ENCODE data around the gene MYOF. TPM values are rescaled to one million over a fixed set of nuclear protein-coding genes. Genes with fewer than 3 reads are reported as not detected.
A peak's percentile ranks its signal among the peaks of the same experiment; 100 is the strongest.
"Not testable (repeated sequence)": the region's sequence is repeated elsewhere in the genome, so short reads cannot be mapped to it uniquely, and the experiment has no call there.

Gene MYOF
- total RNA-seq, 1 donor, result 0.27 TPM

DNA sequence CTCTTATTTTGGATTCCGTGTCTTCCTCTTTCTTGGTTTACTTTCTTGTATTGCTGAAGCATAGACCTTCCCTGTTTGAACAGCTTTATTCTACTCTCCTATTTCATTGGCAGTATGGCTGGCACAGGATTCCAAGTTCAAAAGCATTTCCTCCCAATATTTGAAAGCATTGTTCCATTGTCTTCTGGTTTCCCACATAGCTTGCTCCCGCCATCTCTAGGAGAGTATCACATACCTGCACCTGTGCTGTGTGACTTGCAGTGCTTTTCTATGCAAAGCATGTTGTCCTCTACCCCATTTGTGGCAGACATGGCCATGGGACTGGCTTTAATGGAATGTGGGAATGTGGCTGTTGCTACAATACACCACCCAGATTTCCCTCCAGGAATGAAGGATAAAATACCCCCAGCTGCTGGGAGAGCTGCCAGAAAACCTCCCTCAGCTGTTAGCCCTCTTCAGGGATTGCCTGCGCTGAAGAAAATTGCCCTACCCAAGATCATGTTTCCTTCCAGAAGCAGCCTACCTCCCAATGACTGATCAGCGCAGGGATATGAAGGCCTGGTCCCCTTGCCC, 6.9 kb upstream of the MYOF start:
- no peak for DNase-seq (ENCODE audit: low read depth in 2 of 3, low spot score in 2 of 3)

GRCh38 chr10:93485690-93486089, 3.6 kb upstream of the MYOF start:
- DNase-seq (ENCODE audit: low read depth in 2 of 3, low spot score in 2 of 3), result no peak

GRCh38 chr10:93481637-93482144, 443 bp downstream of the MYOF start:
- DNase-seq (ENCODE audit: low read depth in 2 of 3, low spot score in 2 of 3), result peak in 1 of 3 donors; percentile 13

DNA sequence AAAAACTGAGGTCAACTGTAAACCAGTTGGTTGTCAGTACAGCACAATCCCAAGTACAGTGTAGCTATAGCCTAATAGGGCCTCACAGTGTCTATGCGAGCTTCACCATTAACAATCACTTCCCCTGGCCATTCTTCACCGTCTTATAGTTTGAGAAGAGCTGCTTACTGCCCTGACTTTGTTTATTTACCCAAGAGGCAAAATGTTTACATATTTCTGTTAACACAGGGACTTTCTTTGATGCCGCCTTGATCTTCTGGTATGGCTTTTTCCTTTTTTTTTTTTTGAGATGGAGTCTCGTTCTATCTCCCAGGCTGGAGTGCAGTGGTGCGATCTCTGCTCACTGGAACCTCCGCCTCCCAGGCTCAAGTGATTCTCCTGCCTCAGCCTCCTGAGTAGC, 3.3 kb downstream of the MYOF start:
- DNase-seq (ENCODE audit: low read depth in 2 of 3, low spot score in 2 of 3), result no peak

DNA sequence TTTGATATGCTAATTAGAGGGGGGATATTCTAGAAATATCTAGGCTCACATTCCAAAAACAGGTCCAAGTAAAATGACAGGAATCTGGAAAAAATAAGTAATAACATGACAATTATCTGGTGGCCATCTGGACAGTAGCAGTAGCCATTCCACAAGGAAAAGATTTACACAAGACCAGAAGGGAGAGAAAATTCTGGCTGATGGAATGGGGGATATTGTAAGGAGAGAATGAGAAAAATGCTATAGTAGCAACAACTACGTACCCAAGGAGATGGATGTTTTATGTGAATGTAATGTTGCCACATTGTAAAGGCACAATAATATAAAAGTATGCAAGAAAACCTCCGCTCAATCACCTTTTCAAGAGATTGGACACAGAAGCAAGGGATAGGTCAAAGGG, 5.4 kb downstream of the MYOF start:
- no peak for DNase-seq (ENCODE audit: low read depth in 2 of 3, low spot score in 2 of 3)

GRCh38 chr10:93475871-93476270, 6.3 kb downstream of the MYOF start:
- DNase-seq (ENCODE audit: low read depth in 2 of 3, low spot score in 2 of 3), result no peak

GRCh38 chr10:93475227-93475626, 6.9 kb downstream of the MYOF start:
- DNase-seq (ENCODE audit: low read depth in 2 of 3, low spot score in 2 of 3), result no peak

- no peak for DNase-seq (ENCODE audit: low read depth in 2 of 3, low spot score in 2 of 3)
These were observed 8.2 kb downstream of the MYOF start for GRCh38 chr10:93473804-93474472.

- DNase-seq (ENCODE audit: low read depth in 2 of 3, low spot score in 2 of 3), result no peak
These were observed 9.0 kb downstream of the MYOF start for GRCh38 chr10:93473161-93473560.

DNA sequence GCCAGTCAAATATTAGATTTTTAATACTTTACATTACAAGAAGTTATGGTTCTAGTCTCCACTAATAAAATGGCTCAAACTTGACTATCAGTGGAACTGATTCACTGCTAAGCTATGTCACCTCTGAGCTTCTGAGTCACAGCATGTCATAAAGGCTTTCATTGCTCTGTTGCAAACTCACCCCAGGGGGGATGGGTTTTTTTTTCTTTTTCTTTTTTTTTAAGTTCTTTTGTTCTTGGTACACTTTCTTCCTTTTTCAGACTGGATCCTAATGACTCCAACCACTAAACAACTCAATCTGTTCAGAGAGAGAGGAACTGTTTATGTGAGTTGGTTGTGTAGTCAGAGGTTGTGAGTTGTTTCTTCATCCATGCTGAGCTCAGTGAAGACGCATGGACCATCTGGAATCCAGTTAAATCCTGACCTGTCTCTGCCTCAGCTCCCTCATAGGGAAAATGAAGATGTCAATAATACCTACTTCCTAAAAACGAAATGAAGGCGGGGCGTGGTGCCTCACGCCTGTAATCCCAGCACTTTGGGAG, 11.0 kb downstream of the MYOF start:
- DNase-seq (ENCODE audit: low read depth in 2 of 3, low spot score in 2 of 3), result no peak

DNA sequence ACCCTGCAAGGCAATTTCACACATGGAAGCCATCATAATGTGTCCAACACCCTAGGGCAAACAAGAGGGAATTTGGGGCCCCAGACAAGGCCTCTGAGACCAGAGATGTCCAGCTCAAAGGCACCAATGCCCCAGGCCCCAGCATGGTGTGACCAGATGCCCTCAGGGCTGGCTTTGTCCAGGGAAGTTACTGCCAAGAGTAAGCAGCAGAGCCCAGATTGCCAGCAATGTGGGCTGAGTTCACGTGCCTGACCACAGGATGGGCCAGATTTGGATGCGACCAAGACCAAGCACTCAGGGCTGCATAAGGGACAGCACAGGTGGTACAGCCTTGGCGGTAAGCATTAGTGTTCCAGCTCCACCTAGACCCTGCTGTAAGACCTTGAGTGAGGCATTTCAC, 12.7 kb downstream of the MYOF start:
- no peak for DNase-seq (ENCODE audit: low read depth in 2 of 3, low spot score in 2 of 3)

DNA sequence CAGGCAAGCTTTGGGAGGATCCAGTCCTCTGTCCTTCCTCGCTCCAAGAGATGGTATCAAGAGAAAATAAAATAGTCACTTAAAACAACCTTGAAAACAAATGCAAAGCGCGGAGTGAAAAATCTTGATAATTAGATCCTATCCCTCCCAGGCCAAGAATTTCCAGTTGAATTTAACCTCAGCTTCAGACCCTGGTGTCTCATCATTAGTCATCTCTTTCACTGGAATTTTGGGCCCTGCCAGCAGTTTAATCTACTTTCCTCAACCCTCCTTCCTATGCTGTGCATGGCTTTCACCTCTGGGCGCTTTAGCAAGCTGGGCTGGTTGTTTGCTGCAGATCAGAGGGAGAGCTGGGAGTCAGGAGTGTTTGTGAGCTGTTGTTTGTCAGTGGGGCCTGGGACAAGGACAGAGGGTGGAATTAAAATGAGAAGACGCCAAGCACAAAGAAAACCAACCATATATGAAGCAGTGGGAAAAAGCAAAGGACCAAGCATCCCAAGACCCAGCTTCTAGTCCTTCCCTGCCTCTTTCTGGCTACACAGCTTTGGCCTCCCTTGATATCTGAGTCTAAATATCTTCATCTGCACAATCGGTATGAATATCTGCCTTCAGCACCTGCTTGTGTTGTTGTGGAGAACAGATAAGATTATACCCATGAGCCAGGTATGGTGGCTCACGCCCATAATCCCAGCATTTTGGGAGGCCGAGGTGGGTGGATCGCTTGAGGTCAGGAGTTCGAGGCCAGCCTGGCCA, 13.5 kb downstream of the MYOF start:
- no peak for DNase-seq (ENCODE audit: low read depth in 2 of 3, low spot score in 2 of 3)

DNA sequence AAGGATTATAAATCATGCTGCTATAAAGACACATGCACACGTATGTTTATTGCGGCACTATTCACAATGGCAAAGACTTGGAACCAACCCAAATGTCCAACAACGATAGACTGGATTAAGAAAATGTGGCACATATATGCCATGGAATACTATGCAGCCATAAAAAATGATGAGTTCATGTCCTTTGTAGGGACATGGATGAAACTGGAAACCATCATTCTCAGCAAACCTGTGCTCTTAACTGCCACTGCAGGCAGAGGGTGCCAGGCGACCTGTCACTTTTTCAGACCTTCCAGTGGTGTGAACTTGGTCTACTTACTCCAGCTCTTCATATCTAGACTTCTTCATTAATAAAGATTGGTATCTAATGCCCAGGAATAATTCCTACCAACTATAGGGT, 14.5 kb downstream of the MYOF start:
- DNase-seq (ENCODE audit: low read depth in 2 of 3, low spot score in 2 of 3), result not testable (repeated sequence)

DNA sequence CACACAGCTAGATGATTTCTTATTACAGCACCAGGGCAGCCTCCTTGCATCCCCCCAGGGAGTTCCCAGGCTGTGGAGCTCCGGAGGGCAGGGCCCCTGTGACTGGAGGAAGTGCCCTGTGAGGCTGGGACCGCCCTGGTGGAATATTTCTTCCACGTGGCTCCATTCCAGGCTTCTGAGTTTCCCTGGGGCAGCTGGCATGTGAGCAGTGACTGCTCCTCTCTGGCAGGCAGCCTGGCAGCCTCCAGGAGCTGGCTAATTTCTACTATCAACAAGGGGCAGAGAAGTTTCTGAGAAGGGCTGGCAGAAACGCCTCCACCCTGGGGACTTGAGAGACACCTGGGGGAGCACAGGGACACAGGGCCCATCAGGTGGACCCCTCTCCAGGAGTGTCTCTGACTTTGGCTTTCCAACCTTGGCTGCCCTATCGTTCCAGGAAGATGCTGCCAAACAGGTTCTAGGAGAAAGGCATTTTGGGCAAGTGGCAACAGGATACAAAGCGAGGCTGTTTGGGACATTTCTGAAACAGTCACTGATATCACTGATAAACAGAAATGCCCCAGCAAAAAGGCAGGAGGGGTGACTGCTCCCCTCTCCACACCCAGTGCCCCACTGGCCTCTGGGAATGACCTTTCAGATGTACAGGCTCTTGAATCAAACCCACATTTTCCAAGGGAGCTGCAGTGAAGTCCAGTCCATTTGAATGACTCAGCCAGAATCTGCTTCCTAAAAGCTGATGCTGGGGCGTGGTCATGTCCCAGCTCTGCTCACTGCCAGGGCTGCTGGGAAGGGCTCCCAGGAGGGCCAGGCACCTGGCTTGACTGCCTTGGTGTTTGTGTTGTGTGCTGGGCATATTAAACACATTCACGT, 16.1 kb downstream of the MYOF start:
- DNase-seq (ENCODE audit: low read depth in 2 of 3, low spot score in 2 of 3), result no peak

DNA sequence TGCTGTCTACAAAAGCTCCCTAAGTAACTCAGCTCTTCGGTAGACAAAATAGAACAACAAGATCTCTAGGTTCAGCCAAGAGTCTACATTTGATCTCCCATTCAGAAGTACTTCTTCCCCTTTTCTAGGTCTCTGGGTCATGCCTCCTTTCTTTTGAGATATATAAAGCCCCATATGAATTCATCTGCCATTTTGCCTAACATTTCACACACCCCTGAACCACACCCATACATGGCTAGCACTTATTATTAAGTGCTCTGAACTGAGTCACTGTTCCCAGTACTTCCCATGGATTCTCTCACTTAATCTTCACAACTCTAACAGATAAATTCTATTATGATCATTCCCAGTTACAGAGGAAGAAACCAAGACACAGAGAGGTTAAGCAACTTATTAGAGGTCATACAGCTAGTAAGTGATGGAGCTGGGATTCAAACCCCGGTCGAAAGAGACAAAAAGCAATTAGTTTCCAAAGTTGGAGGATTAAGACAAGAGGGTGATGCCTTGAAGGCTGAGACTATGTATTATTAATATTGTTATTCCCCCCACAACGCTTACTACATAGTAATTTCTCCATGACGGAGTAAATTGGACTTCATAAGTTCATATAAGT, 17.3 kb downstream of the MYOF start:
- DNase-seq (ENCODE audit: low read depth in 2 of 3, low spot score in 2 of 3), result no peak

- no peak for DNase-seq (ENCODE audit: low read depth in 2 of 3, low spot score in 2 of 3)
These were observed 18.2 kb downstream of the MYOF start for GRCh38 chr10:93463723-93464476.

- DNase-seq (ENCODE audit: low read depth in 2 of 3, low spot score in 2 of 3), result peak in 1 of 3 donors; percentile 17
These were observed 19.3 kb downstream of the MYOF start for GRCh38 chr10:93462881-93463280.

DNA sequence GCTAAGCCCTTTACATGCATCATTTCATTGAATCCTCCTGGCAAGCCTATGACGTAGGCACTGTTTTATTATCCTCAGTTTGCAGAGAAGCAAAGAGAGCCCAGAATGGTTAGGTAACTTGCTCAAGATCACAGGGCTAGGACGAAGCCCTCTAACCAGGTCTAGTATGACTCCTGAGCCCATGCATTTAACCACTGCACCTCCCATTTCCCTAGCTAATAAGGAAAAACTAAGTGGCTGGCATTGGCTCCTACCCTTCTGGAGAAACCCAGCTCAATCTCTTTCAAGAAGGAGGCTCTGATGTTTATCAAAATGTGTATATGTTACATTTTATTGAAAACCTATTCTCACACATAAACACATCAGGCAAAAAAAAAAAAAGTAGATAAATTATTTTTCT, 19.8 kb downstream of the MYOF start:
- no peak for DNase-seq (ENCODE audit: low read depth in 2 of 3, low spot score in 2 of 3)

DNA sequence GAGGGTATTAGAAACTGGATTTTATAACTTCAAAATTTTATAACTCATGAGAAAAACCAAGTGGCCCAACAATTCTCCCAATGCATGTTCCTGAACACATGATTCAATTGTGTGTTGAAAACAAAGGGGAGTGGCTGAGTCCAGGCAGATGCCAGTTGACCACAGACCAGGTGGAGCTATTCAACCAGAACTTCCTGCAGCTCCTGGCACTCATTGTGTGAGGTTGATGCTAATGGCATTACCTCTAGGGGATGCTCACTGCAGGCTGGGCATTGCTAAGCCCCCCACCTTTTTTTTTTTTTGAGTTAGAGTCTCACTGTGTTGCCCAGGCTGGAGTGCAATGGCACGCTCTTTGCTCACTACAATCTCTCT, 20.3 kb downstream of the MYOF start:
- DNase-seq (ENCODE audit: low read depth in 2 of 3, low spot score in 2 of 3), result peak in 1 of 3 donors; percentile 36
